HG02870 (cell line): Measurements from ENCODE around the gene SELENOV.

Source experiments
- ATAC-seq: cut with Tn5 transposase; IDR thresholded peaks from one replicate; pipeline ENCODE4 v1.9.1; 2021; ENCODE audit warnings: mild to moderate bottlenecking, moderate library complexity; ENCODE audit not compliant: unreplicated experiment

SELENOV gene

GRCh38 chr19:39518975-39519374, 4.0 kb downstream of the SELENOV start:
- no peak for ATAC-seq

GRCh38 chr19:39520541-39521484, 5.9 kb downstream of the SELENOV start:
- ATAC-seq: no peak

- ATAC-seq: no peak
Observed at GRCh38 chr19:39524495-39524894, 9.6 kb downstream of the SELENOV start.

- ATAC-seq: no peak
Observed at GRCh38 chr19:39525205-39525604, 10.3 kb downstream of the SELENOV start.

- no peak for ATAC-seq
Observed at GRCh38 chr19:39531834-39532232, 16.9 kb downstream of the SELENOV start.

GRCh38 chr19:39532233-39533002, 17.5 kb downstream of the SELENOV start, which contains the start of gene EID2B:
Gene EID2B (minus strand): TSS chr19:39532852. CDS start chr19:39532802, 50 bp downstream.
- peak; percentile 89 for ATAC-seq

GRCh38 chr19:39533003-39533512, 18.1 kb downstream of the SELENOV start:
- ATAC-seq: no peak

GRCh38 chr19:39533791-39534190, 18.9 kb downstream of the SELENOV start:
- no peak for ATAC-seq

- no peak for ATAC-seq
Observed at GRCh38 chr19:39539165-39539517, 24.2 kb downstream of the SELENOV start.

GRCh38 chr19:39539518-39540332, 24.8 kb downstream of the SELENOV start, which contains the start of gene EID2:
Gene EID2 (minus strand): TSS chr19:39540161. CDS start chr19:39540079, 82 bp downstream.
- ATAC-seq: peak; percentile 91

- ATAC-seq: no peak
Observed at GRCh38 chr19:39540333-39540673, 25.4 kb downstream of the SELENOV start.

GRCh38 chr19:39542206-39542605, 27.3 kb downstream of the SELENOV start:
- no peak for ATAC-seq

- no peak for ATAC-seq
Observed at GRCh38 chr19:39543477-39543857, 28.5 kb downstream of the SELENOV start.

- no peak for ATAC-seq
Observed at GRCh38 chr19:39544226-39544903, 29.4 kb downstream of the SELENOV start.

- ATAC-seq: no peak
Observed at GRCh38 chr19:39544911-39545310, 30.0 kb downstream of the SELENOV start.

GRCh38 chr19:39546599-39546998, 31.7 kb downstream of the SELENOV start:
- no peak for ATAC-seq

GRCh38 chr19:39550197-39550596, 35.3 kb downstream of the SELENOV start:
- no peak for ATAC-seq

- ATAC-seq: no peak
Observed at GRCh38 chr19:39553082-39553652, 38.2 kb downstream of the SELENOV start.

- ATAC-seq: no peak
Observed at GRCh38 chr19:39554701-39555311, 39.9 kb downstream of the SELENOV start.
